ENCODE measurements around the gene GOLGA3.

DNA sequence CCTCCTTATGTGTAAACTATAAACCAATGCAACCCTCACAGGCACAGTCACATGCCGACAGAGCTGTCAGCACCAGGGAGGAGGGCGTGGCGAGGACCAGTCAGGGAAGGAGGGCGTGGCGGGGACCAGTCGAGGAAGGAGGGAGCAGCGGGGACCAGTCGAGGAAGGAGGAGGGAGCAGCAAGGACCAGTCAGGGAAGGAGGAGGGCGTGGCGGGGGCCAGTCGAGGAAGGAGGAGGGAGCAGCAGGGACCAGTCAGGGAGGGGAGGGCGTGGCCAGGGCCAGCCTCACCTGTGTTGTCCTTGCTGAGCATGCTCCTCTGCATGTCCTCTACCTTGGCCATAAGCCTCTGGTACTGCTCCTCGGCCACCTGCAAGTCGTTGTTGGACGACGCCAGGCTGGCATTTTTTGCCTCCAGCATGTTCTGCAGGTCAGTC lies 24.2 kb downstream of the GOLGA3 start:
- no peak for TF ChIP-seq EZH2 (IDR thresholded peaks at IDR 0.05; ENCODE audit: low read depth, unreplicated experiment)
- no peak for TF ChIP-seq ETS1 (IDR thresholded peaks at IDR 0.05)
- TF ChIP-seq, protein P1, sequence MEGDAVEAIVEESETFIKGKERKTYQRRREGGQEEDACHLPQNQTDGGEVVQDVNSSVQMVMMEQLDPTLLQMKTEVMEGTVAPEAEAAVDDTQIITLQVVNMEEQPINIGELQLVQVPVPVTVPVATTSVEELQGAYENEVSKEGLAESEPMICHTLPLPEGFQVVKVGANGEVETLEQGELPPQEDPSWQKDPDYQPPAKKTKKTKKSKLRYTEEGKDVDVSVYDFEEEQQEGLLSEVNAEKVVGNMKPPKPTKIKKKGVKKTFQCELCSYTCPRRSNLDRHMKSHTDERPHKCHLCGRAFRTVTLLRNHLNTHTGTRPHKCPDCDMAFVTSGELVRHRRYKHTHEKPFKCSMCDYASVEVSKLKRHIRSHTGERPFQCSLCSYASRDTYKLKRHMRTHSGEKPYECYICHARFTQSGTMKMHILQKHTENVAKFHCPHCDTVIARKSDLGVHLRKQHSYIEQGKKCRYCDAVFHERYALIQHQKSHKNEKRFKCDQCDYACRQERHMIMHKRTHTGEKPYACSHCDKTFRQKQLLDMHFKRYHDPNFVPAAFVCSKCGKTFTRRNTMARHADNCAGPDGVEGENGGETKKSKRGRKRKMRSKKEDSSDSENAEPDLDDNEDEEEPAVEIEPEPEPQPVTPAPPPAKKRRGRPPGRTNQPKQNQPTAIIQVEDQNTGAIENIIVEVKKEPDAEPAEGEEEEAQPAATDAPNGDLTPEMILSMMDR (conservative IDR thresholded peaks at IDR 0.05; ENCODE audit: low read depth in 2 of 2): no peak
- TF ChIP-seq EZH2phosphoT487 (IDR thresholded peaks at IDR 0.05; ENCODE audit: unreplicated experiment): no peak
- TF ChIP-seq, protein P2, sequence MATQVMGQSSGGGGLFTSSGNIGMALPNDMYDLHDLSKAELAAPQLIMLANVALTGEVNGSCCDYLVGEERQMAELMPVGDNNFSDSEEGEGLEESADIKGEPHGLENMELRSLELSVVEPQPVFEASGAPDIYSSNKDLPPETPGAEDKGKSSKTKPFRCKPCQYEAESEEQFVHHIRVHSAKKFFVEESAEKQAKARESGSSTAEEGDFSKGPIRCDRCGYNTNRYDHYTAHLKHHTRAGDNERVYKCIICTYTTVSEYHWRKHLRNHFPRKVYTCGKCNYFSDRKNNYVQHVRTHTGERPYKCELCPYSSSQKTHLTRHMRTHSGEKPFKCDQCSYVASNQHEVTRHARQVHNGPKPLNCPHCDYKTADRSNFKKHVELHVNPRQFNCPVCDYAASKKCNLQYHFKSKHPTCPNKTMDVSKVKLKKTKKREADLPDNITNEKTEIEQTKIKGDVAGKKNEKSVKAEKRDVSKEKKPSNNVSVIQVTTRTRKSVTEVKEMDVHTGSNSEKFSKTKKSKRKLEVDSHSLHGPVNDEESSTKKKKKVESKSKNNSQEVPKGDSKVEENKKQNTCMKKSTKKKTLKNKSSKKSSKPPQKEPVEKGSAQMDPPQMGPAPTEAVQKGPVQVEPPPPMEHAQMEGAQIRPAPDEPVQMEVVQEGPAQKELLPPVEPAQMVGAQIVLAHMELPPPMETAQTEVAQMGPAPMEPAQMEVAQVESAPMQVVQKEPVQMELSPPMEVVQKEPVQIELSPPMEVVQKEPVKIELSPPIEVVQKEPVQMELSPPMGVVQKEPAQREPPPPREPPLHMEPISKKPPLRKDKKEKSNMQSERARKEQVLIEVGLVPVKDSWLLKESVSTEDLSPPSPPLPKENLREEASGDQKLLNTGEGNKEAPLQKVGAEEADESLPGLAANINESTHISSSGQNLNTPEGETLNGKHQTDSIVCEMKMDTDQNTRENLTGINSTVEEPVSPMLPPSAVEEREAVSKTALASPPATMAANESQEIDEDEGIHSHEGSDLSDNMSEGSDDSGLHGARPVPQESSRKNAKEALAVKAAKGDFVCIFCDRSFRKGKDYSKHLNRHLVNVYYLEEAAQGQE (IDR thresholded peaks at IDR 0.05; ENCODE audit: unreplicated experiment): no peak
- TF ChIP-seq NANOG (IDR thresholded peaks at IDR 0.05; ENCODE audit: borderline replicate concordance): no peak
- no peak for TF ChIP-seq POLR2AphosphoS5 (IDR thresholded peaks at IDR 0.05; ENCODE audit: low read depth)
- TF ChIP-seq JUNB (IDR thresholded peaks at IDR 0.05; ENCODE audit: unreplicated experiment): no peak
- no peak for TF ChIP-seq ZNF114 (CRISPR knock-in tag; IDR thresholded peaks at IDR 0.05)
- no peak for TF ChIP-seq CREB1 (CRISPR knock-in tag; IDR thresholded peaks at IDR 0.05; ENCODE audit: low read depth)
- no peak for TF ChIP-seq STAT1 (IDR thresholded peaks at IDR 0.05; ENCODE audit: unreplicated experiment)
- no peak for TF ChIP-seq ZNF331 (CRISPR knock-in tag; IDR thresholded peaks at IDR 0.05; ENCODE audit: low read depth)
- TF ChIP-seq, protein P3, sequence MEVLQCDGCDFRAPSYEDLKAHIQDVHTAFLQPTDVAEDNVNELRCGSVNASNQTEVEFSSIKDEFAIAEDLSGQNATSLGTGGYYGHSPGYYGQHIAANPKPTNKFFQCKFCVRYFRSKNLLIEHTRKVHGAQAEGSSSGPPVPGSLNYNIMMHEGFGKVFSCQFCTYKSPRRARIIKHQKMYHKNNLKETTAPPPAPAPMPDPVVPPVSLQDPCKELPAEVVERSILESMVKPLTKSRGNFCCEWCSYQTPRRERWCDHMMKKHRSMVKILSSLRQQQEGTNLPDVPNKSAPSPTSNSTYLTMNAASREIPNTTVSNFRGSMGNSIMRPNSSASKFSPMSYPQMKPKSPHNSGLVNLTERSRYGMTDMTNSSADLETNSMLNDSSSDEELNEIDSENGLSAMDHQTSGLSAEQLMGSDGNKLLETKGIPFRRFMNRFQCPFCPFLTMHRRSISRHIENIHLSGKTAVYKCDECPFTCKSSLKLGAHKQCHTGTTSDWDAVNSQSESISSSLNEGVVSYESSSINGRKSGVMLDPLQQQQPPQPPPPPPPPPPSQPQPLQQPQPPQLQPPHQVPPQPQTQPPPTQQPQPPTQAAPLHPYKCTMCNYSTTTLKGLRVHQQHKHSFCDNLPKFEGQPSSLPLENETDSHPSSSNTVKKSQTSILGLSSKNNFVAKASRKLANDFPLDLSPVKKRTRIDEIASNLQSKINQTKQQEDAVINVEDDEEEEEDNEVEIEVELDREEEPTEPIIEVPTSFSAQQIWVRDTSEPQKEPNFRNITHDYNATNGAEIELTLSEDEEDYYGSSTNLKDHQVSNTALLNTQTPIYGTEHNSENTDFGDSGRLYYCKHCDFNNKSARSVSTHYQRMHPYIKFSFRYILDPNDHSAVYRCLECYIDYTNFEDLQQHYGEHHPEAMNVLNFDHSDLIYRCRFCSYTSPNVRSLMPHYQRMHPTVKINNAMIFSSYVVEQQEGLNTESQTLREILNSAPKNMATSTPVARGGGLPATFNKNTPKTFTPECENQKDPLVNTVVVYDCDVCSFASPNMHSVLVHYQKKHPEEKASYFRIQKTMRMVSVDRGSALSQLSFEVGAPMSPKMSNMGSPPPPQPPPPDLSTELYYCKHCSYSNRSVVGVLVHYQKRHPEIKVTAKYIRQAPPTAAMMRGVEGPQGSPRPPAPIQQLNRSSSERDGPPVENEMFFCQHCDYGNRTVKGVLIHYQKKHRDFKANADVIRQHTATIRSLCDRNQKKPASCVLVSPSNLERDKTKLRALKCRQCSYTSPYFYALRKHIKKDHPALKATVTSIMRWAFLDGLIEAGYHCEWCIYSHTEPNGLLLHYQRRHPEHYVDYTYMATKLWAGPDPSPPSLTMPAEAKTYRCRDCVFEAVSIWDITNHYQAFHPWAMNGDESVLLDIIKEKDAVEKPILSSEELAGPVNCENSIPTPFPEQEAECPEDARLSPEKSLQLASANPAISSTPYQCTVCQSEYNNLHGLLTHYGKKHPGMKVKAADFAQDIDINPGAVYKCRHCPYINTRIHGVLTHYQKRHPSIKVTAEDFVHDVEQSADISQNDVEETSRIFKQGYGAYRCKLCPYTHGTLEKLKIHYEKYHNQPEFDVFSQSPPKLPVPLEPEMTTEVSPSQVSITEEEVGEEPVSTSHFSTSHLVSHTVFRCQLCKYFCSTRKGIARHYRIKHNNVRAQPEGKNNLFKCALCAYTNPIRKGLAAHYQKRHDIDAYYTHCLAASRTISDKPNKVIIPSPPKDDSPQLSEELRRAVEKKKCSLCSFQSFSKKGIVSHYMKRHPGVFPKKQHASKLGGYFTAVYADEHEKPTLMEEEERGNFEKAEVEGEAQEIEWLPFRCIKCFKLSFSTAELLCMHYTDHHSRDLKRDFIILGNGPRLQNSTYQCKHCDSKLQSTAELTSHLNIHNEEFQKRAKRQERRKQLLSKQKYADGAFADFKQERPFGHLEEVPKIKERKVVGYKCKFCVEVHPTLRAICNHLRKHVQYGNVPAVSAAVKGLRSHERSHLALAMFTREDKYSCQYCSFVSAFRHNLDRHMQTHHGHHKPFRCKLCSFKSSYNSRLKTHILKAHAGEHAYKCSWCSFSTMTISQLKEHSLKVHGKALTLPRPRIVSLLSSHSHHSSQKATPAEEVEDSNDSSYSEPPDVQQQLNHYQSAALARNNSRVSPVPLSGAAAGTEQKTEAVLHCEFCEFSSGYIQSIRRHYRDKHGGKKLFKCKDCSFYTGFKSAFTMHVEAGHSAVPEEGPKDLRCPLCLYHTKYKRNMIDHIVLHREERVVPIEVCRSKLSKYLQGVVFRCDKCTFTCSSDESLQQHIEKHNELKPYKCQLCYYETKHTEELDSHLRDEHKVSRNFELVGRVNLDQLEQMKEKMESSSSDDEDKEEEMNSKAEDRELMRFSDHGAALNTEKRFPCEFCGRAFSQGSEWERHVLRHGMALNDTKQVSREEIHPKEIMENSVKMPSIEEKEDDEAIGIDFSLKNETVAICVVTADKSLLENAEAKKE (CRISPR knock-in tag; IDR thresholded peaks at IDR 0.05): no peak

Data from GM23338 (cell line).